ENCODE data around the gene SWSAP1. TPM values are rescaled to one million over a fixed set of nuclear protein-coding genes. Genes with fewer than 3 reads are reported as not detected.

The SWSAP1 gene
- total and polyA plus RNA-seq, 9 of the 15 experiments (the other 6 are each of a cell fraction or from before 2014, with no cell fraction given): 0.18 to 2.8 (median 1.7) TPM

- in situ Hi-C loops (cut with MboI) (no loop called here), intact Hi-C loops (cut with micrococcal nuclease) (no loop called here)
- ATAC-seq: peak; percentile 42; the same call in 2 of the 3 replicates
- H3K4me1 ChIP-seq (replicated peaks in 1 of 2; ENCODE audit: control insufficient read depth in 2 of 2, insufficient read depth in 2 of 2, low read length in 2 of 2): peaks cover 0 to 13% of the 10 kb centered on the region in 2 experiments; a peak in 3 of 5 replicates
- no peak overlapping the region for H2AFZ ChIP-seq (ENCODE audit: low read depth, low read length)
- H3K9ac ChIP-seq (ENCODE audit: insufficient read depth in 1 of 2, low read depth in 2 of 2, low read length in 2 of 2): no peak overlapping the region
- no peaks in the 10 kb centered on the region for H3K36me3 ChIP-seq (ENCODE audit: control insufficient read depth, insufficient read depth, low read length)
- ChIA-PET CTCF (ENCODE audit: low intra/inter-chr PET ratio) (no interaction called here), POLR2A (interaction anchor here (0.9 kb wide), 1 partner anchor 9 kb away, joined by 3 read pairs; no protein-coding TSS in a partner anchor)
- no peak overlapping the region for H3K4me2 ChIP-seq (ENCODE audit: insufficient read depth, low read length)
- H3K27ac ChIP-seq (ENCODE audit: extremely low read depth, low read depth, low read length): no peak overlapping the region
- H3K9me3 ChIP-seq (replicated peaks; ENCODE audit: control insufficient read depth, insufficient read depth, low read depth, low read length): no peaks in the 10 kb centered on the region
- H3K79me2 ChIP-seq (ENCODE audit: control insufficient read depth, insufficient read depth, low read length): no peaks in the 10 kb centered on the region
- no peak overlapping the region for H3K4me3 ChIP-seq
- WGBS (ENCODE audit: insufficient coverage, low coverage, missing lambda C conversion rate): 51% methylated on average over 22 of the region's 22 CpGs
- no peak for DNase-seq (ENCODE audit: extremely low read depth in 1 of 4, low spot score in 3 of 4)
- H3K9me1 ChIP-seq (ENCODE audit: control insufficient read depth, insufficient read depth, low read length): no peaks in the 10 kb centered on the region
- no TSS peak for BruUV-seq (replicated peaks)
- H4K20me1 ChIP-seq (replicated peaks; ENCODE audit: control insufficient read depth, insufficient read depth, low read length): no peaks in the 10 kb centered on the region
- FAIRE-seq: no peak
- H3K27me3 ChIP-seq (ENCODE audit: control insufficient read depth in 2 of 2, insufficient read depth in 2 of 2, low read length in 2 of 2): no peaks in the 10 kb centered on the region
- TF ChIP-seq U2AF2 (optimal IDR thresholded peaks at IDR 0.05; ENCODE audit: low read depth, low read length): no peak
- TF ChIP-seq ZNF431 (CRISPR knock-in tag; IDR thresholded peaks at IDR 0.05): no peak
- no peak for TF ChIP-seq ZNF699 (CRISPR knock-in tag; IDR thresholded peaks at IDR 0.05; ENCODE audit: insufficient replicate concordance)
- no peak for TF ChIP-seq CSDE1 (IDR thresholded peaks at IDR 0.05)
- no peak for TF ChIP-seq ZNF778 (CRISPR knock-in tag; IDR thresholded peaks at IDR 0.05)
- TF ChIP-seq NEUROD1 (IDR thresholded peaks at IDR 0.05; ENCODE audit: borderline replicate concordance, low read depth, low read length, partially characterized antibody): no peak
- no peak for TF ChIP-seq CEBPZ (IDR thresholded peaks at IDR 0.05; ENCODE audit: borderline replicate concordance, low read depth, low read length)
- no peak for TF ChIP-seq ESRRB (CRISPR knock-in tag; IDR thresholded peaks at IDR 0.05; ENCODE audit: borderline replicate concordance)
- TF ChIP-seq ZBTB40 (IDR thresholded peaks at IDR 0.05): no peak
- no peak for TF ChIP-seq ZBTB40 (CRISPR knock-in tag; IDR thresholded peaks at IDR 0.05)
Observed at GRCh38 chr19:11397089-11397610, 22.7 kb downstream of the SWSAP1 start.
